NCI-H748 (cell line): ENCODE results near the gene ITGBL1.

Source experiments
- DNase-seq: peaks from one replicate; lab custom pipeline; 2025; ENCODE audit not compliant: unreplicated experiment; lab: John Stamatoyannopoulos, UW

The ITGBL1 gene

GRCh38 chr13:101552786-101553185 lies 100.3 kb downstream of the ITGBL1 start:
- DNase-seq = no peak

GRCh38 chr13:101554420-101555125 lies 102.1 kb downstream of the ITGBL1 start:
- DNase-seq = no peak

GRCh38 chr13:101555610-101556009 lies 103.1 kb downstream of the ITGBL1 start:
- DNase-seq = no peak

DNA sequence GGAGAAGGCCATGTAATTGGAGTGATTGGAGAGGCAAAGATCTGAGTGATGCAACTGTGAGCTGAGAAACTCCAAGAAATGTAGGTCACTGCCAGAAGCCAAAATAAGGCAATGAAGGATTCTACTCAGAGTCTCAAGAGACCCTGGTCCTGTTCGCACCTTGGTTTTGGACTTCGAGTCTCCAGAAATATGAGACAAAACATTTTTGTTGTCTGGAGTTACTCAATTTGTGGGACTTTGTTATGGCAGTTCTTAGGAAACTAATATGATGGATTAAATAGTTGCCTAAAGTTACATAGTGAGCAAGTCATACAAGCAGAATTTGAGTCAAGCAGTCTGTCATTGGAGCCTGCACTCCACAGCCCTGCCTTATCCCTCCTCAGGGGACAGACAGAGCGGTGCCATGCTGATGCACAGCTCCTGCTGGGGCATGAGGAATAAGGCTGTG lies 104.2 kb downstream of the ITGBL1 start:
- DNase-seq = no peak

- no peak for DNase-seq
These were observed 112.8 kb downstream of the ITGBL1 start for GRCh38 chr13:101565317-101565716.

DNA sequence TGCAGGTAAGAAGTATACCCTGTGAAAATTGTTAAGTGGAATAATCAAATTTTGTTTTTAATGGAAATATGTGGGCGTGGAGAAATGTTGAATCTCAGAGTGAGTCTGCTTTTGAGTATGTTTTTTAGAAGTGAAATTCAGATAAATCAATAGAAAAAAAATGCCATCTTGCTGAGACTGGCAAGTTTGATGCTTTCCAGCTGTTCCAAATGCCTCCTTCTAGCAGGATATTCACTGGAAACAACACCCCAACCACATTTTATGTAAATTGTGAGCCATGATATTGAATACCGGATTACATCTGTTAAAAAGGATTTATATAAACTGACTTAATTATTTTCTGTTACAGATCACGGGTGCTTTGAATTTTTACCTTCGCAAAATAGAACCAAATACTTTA lies 115.4 kb downstream of the ITGBL1 start:
- DNase-seq = no peak

GRCh38 chr13:101569807-101570206 lies 117.3 kb downstream of the ITGBL1 start:
- no peak for DNase-seq

DNA sequence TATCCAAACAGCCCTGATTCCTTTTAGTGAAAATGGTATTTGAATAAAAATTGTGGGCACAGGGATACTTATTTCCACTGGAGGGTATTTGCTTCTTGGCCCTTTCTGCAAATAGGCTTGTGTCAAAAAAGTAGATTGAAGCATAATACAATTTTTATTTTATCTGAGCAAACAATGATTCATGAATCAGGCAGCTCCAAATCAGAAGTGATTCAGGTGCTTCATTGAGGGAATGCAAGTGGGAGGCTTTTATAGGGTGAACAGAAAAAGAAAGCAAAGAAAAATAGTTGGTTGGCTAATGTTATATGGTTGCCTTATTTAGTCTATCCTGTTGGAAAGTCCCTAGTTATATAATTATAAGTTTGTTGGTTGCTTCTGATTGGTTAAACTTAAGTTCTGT lies 117.9 kb downstream of the ITGBL1 start:
- DNase-seq = no peak

DNA sequence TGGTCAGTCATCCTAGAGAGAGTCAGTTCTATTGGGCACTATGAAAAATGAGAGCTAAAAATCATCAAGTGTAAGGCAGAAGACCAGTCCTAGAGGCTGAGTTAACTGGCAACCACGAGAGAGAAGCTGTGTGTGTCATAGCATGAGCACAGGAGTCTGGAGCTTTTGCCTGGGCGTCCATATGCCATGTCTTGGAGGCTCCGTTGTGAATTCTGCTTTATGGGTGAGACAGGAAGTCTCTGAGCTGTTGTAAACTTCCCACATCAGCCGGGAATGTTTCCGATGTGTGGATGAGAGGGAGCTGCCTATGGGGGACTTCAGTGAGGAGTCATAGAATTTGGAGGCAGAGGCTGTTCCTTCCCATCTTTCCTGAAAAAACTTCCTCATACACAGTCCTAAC lies 120.0 kb downstream of the ITGBL1 start:
- no peak for DNase-seq

GRCh38 chr13:101575581-101575980 lies 123.1 kb downstream of the ITGBL1 start:
- no peak for DNase-seq

DNA sequence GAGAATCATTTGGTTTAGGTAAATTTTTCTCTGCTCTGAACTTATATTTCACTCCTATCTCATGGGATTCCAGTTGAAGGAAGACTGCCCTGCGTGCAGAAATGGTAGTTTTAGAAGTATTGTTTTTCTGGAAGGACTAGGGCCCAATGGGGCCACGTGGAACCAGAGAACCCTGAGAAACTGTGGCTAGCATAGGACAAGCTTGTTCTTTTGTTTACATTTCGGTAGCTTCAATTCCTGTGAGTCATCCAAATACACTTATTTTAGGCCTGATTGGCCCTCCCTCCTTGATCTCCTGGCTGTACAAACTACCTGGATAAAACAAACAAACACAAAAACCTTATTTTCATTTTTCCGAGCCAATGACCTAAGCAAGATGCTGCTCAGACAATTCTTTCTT lies 124.0 kb downstream of the ITGBL1 start:
- peak; percentile 29 for DNase-seq

- DNase-seq = peak; percentile 19
These were observed 124.5 kb downstream of the ITGBL1 start for GRCh38 chr13:101576977-101577376.

- DNase-seq = peak; percentile 93
These were observed 126.9 kb downstream of the ITGBL1 start for GRCh38 chr13:101579281-101579802.

- no peak for DNase-seq
These were observed 131.9 kb downstream of the ITGBL1 start for GRCh38 chr13:101584331-101584730.

GRCh38 chr13:101590479-101590878 lies 138.0 kb downstream of the ITGBL1 start:
- DNase-seq = no peak

DNA sequence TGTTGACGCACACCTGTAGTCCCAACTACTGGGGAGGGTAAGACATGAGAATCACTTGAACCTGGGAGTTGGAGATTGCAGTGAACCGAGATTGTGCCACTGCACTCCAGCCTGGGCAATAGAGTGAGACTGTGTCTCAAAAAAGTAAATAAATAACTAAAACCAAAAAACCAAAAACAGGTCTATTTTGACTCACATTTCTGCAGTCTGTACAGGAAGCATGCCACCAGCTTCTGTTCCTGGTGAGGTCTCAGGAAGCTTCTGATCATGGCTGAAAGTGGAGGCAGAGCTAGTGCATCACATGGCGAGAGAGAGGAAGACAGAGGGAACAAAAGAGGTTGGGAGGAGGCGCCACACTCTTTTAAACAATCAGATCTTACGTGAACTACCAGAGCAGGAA lies 142.5 kb downstream of the ITGBL1 start:
- DNase-seq = no peak

DNA sequence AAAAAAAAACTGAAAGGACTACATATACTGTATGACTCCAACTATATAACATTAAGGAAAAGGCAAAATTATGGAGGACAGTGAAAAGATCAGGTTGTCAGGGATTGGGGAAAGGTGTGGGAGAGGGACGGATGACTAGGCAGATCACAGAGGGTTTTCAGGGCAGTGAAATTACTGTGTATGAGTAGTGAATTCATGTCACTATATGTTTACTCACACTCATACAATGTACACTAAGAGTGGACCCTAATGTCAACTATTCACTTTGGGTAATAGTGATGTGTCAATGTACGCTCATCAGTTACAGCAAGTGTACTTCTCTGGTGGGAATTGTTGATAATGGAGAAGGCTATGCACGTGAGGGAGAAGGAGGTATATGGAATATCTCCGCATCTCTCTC lies 144.3 kb downstream of the ITGBL1 start:
- no peak for DNase-seq

- no peak for DNase-seq
These were observed 159.3 kb downstream of the ITGBL1 start for GRCh38 chr13:101611491-101612475.

DNA sequence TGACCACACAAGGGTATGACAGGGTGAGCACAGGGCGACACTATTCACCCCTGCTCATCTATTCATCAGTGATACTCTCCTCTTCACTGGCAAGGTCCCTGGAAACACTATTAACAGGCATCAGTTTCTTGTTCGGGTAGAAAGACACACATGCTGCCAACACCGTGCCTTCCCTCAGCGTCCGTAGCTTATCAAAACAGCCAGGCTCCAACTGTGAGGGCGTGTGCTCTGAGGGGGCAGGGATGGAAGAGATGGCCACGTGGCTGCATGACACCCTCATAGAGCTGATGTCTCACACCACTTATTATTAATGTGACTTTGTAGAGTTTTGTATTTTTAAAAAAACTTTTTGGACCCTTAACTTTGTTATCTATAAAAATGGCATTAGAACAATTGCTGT lies 160.3 kb downstream of the ITGBL1 start:
- DNase-seq = peak; percentile 37

DNA sequence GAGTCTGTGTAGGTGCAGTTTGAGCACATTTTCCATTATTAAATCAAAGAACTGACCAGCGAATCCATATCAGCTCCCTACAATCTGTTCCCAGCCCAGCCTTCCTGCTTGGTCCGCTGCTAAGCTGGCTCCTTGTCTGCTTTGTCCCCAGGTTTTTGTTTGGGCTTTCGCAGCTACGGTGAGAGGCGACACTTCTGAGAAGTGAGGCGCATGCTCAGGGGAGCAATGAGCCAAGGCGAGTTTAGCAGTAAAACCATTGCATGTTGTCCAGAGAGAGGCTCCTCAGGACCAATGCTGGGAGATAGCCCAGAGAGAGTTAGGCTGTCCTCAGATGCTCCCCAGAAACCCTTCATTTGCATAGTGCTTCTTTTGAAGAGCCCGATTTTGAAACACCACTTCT lies 162.0 kb downstream of the ITGBL1 start:
- DNase-seq = no peak

GRCh38 chr13:101618440-101619187 lies 166.1 kb downstream of the ITGBL1 start:
- DNase-seq = no peak
